A549 (cell line): ENCODE measurements around the gene FKBP7.

Experiments used
- EP300 ChIP-seq, 2 experiments: fragments of >200 bp; sonication (Bioruptor Twin); formaldehyde crosslinking; IDR thresholded peaks; 2 replicates in 1 of 2; 3 replicates in 1 of 2; pipeline ENCODE4 v1.6.1; 2016 to 2017
- JUN ChIP-seq, 2 experiments: fragments of >200 bp; sonication (Bioruptor Twin); formaldehyde crosslinking; IDR thresholded peaks; 2 replicates in 1 of 2; 3 replicates in 1 of 2; pipeline ENCODE4 v1.6.1; 2016 to 2017
- MYC ChIP-seq: IDR thresholded peaks from 2 replicates; pipeline ENCODE4 v1.6.1; 2012; ENCODE audit warnings: mild to moderate bottlenecking, inconsistent platforms, low read length, improper control_type of control experiment, borderline replicate concordance
- NR3C1 ChIP-seq: fragments of >200 bp; sonication (Bioruptor Twin); formaldehyde crosslinking; IDR thresholded peaks from 3 replicates; pipeline ENCODE4 v1.6.1; 2017
- POLR2A ChIP-seq: IDR thresholded peaks from 2 replicates; pipeline ENCODE4 v1.6.1; 2012; ENCODE audit warnings: mild to moderate bottlenecking, low read length
- RFX5 ChIP-seq: fragments of 450-650 bp; IDR thresholded peaks from 2 replicates; pipeline ENCODE4 v1.7.1; 2014; ENCODE audit warnings: antibody characterized with exemption, mild to moderate bottlenecking, moderate library complexity
- SREBF2 ChIP-seq: fragments of 450-650 bp; IDR thresholded peaks from 2 replicates; pipeline ENCODE4 v1.6.1; 2014; ENCODE audit warnings: mild to moderate bottlenecking, moderate library complexity
- TF ChIP-seq, protein P1 (sequence below): fragments of 250-450 bp; sonication (Bioruptor Pico); IDR thresholded peaks from 2 replicates; pipeline ENCODE4 v1.5.0; 2021; ENCODE audit warnings: mild to moderate bottlenecking, moderate library complexity, borderline replicate concordance
- TF ChIP-seq, protein P2 (sequence below): fragments of >200 bp; sonication (Bioruptor Twin); formaldehyde crosslinking; IDR thresholded peaks from 3 replicates; pipeline ENCODE4 v1.5.1; 2016
- TF ChIP-seq, protein P3 (sequence below): IDR thresholded peaks from 2 replicates; pipeline ENCODE4 v1.6.1; 2012

DNA sequence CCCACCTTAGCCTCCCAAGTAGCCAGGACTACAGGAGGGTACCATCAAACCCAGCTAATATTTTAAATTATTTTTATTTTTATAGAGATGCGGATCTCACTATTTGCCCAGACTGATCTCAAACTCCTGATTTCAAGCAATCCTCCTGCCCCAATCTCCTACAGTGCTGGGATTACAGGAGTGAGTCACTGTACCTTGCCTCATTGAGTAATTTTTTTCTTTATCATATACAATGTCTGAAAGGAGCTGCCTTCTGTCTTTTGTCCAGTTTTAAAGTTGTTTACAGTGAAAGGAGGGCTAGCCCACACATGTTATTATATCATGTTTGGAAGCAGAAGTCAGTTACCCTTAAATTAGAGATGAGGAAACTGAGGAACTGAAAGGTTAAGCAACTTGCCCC is 60.0 kb downstream of the FKBP7 start:
- TF ChIP-seq POLR2A = no peak
- TF ChIP-seq, protein P1, sequence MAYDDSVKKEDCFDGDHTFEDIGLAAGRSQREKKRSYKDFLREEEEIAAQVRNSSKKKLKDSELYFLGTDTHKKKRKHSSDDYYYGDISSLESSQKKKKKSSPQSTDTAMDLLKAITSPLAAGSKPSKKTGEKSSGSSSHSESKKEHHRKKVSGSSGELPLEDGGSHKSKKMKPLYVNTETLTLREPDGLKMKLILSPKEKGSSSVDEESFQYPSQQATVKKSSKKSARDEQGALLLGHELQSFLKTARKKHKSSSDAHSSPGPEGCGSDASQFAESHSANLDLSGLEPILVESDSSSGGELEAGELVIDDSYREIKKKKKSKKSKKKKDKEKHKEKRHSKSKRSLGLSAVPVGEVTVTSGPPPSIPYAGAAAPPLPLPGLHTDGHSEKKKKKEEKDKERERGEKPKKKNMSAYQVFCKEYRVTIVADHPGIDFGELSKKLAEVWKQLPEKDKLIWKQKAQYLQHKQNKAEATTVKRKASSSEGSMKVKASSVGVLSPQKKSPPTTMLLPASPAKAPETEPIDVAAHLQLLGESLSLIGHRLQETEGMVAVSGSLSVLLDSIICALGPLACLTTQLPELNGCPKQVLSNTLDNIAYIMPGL (CRISPR knock-in tag) = no peak
- TF ChIP-seq, protein P2, sequence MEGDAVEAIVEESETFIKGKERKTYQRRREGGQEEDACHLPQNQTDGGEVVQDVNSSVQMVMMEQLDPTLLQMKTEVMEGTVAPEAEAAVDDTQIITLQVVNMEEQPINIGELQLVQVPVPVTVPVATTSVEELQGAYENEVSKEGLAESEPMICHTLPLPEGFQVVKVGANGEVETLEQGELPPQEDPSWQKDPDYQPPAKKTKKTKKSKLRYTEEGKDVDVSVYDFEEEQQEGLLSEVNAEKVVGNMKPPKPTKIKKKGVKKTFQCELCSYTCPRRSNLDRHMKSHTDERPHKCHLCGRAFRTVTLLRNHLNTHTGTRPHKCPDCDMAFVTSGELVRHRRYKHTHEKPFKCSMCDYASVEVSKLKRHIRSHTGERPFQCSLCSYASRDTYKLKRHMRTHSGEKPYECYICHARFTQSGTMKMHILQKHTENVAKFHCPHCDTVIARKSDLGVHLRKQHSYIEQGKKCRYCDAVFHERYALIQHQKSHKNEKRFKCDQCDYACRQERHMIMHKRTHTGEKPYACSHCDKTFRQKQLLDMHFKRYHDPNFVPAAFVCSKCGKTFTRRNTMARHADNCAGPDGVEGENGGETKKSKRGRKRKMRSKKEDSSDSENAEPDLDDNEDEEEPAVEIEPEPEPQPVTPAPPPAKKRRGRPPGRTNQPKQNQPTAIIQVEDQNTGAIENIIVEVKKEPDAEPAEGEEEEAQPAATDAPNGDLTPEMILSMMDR = no peak
- TF ChIP-seq NR3C1 = no peak
- TF ChIP-seq, protein P3, sequence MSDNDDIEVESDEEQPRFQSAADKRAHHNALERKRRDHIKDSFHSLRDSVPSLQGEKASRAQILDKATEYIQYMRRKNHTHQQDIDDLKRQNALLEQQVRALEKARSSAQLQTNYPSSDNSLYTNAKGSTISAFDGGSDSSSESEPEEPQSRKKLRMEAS = no peak
- no peak for TF ChIP-seq SREBF2
- no peak for TF ChIP-seq RFX5
- TF ChIP-seq JUN (IDR thresholded peaks at IDR 0.05) = no peak
- no peak for TF ChIP-seq MYC
- no peak for TF ChIP-seq EP300 (IDR thresholded peaks at IDR 0.05)
